NCI-H2107 (cell line): Measurements from ENCODE around the gene RHBDL3.
"Not testable (repeated sequence)": the region's sequence is repeated elsewhere in the genome, so short reads cannot be mapped to it uniquely, and the experiment has no call there.

ENCODE experiments used
- DNase-seq: peaks from one replicate; lab custom pipeline; 2025; lab: John Stamatoyannopoulos, UW

Gene RHBDL3

GRCh38 chr17:32289471-32290070, 23.9 kb downstream of the RHBDL3 start:
- no peak for DNase-seq

GRCh38 chr17:32292094-32292493, 26.5 kb downstream of the RHBDL3 start:
- DNase-seq: no peak

- no peak for DNase-seq
Measured at GRCh38 chr17:32297424-32297823, 31.8 kb downstream of the RHBDL3 start.

- DNase-seq: no peak
Measured at GRCh38 chr17:32297860-32298259, 32.2 kb downstream of the RHBDL3 start.

- no peak for DNase-seq
Measured at GRCh38 chr17:32298298-32298697, 32.7 kb downstream of the RHBDL3 start.

- DNase-seq: no peak
Measured at GRCh38 chr17:32298721-32299579, 33.3 kb downstream of the RHBDL3 start.

- no peak for DNase-seq
Measured at GRCh38 chr17:32299580-32300164, 34.0 kb downstream of the RHBDL3 start.

GRCh38 chr17:32302037-32302436, 36.4 kb downstream of the RHBDL3 start:
- no peak for DNase-seq

- no peak for DNase-seq
Measured at GRCh38 chr17:32302860-32303649, 37.4 kb downstream of the RHBDL3 start.

- DNase-seq: no peak
Measured at GRCh38 chr17:32303781-32304288, 38.2 kb downstream of the RHBDL3 start.

GRCh38 chr17:32305049-32305448, 39.4 kb downstream of the RHBDL3 start:
- no peak for DNase-seq

- DNase-seq: no peak
Measured at GRCh38 chr17:32307658-32308057, 42.0 kb downstream of the RHBDL3 start.

GRCh38 chr17:32311028-32311536, 45.5 kb downstream of the RHBDL3 start:
- DNase-seq: no peak

- DNase-seq: no peak
Measured at GRCh38 chr17:32314636-32315035, 49.0 kb downstream of the RHBDL3 start.

- DNase-seq: no peak
Measured at GRCh38 chr17:32315171-32315570, 49.5 kb downstream of the RHBDL3 start.

- DNase-seq: not testable (repeated sequence)
Measured at GRCh38 chr17:32316653-32317052, 51.0 kb downstream of the RHBDL3 start.

GRCh38 chr17:32317353-32317752, 51.7 kb downstream of the RHBDL3 start:
- DNase-seq: no peak

- no peak for DNase-seq
Measured at GRCh38 chr17:32318071-32318470, 52.4 kb downstream of the RHBDL3 start.

GRCh38 chr17:32319548-32319905, 53.9 kb downstream of the RHBDL3 start:
- DNase-seq: peak; percentile 46

- not testable (repeated sequence) for DNase-seq
Measured at GRCh38 chr17:32320080-32320479, 54.4 kb downstream of the RHBDL3 start.

- DNase-seq: no peak
Measured at GRCh38 chr17:32320847-32321246, 55.2 kb downstream of the RHBDL3 start.

GRCh38 chr17:32323046-32323445, 57.4 kb downstream of the RHBDL3 start:
- DNase-seq: no peak
